Esophagus squamous epithelium (tissue), 5 donors: ENCODE data around the gene PXK. TPM values are rescaled to one million over a fixed set of nuclear protein-coding genes. Genes with fewer than 3 reads are reported as not detected.

ENCODE experiments used
- DNase-seq: peaks from one replicate; lab custom pipeline; 2025; lab: John Stamatoyannopoulos, UW
- H3K27ac ChIP-seq, 4 donors: fragments of 200-600 bp; sonication (generic); one replicate each; pipeline ENCODE4 v1.5.1; 2016 to 2019; ENCODE audit warnings: mild to moderate bottlenecking in 1 of 4
- H3K27me3 ChIP-seq, 4 donors: fragments of 200-600 bp; sonication (generic); 1 replicate in 3 of 4; 2 replicates in 1 of 4; pipeline versions ENCODE4 v1.5.1 to v1.6.0; 2017 to 2021; ENCODE audit warnings: antibody characterized with exemption in 1 of 4
- H3K36me3 ChIP-seq, 3 donors: fragments of 200-600 bp; sonication (generic); one replicate each; pipeline ENCODE4 v1.5.1; 2016 to 2019
- H3K4me1 ChIP-seq, 3 donors: fragments of 200-600 bp; sonication (generic); one replicate each; pipeline ENCODE4 v1.5.1; 2017 to 2019
- H3K4me3 ChIP-seq, 4 donors: fragments of 200-600 bp; sonication (generic); 1 replicate in 3 of 4; 2 replicates in 1 of 4; pipeline ENCODE4 v1.5.1; 2016 to 2019; ENCODE audit warnings: mild to moderate bottlenecking in 2 of 4, moderate library complexity in 1 of 4
- H3K9me3 ChIP-seq, 3 donors: fragments of 200-600 bp; sonication (generic); one replicate each; pipeline ENCODE4 v1.5.1; 2016 to 2019
- POLR2A ChIP-seq, 4 donors: fragments of 450-650 bp; IDR thresholded peaks; one replicate each; pipeline ENCODE4 v1.6.1; 2017; ENCODE audit warnings: antibody characterized with exemption in 4 of 4, mild to moderate bottlenecking in 4 of 4, moderate library complexity in 3 of 4
- WGBS, 2 donors: methylation state at CpG; one replicate each; pipeline ENCODE4 v1.1.5; 2018; 5-methylcytosine and 5-hydroxymethylcytosine counted together
- intact Hi-C: fragments of 100-400 bp; cut with DNase I; formaldehyde crosslinking; loops from one replicate; pipeline ENCODE4 v1.15.0; 2022
- total RNA-seq, 4 donors: library from RNA; depleted of rRNA; stranded (reverse); fragments of >200 nt; gene quantifications; one replicate each; pipeline ENCODE4 v1.1.0, GENCODE V29; 2016
- TF ChIP-seq, protein P1 (sequence below), 6 experiments: fragments of 450-650 bp in 4 of 6; fragments of 200-600 bp in 2 of 6; sonication (generic) in 2 of 6; IDR thresholded peaks; one replicate each; pipeline ENCODE4 v1.5.1; 2016 to 2019; ENCODE audit warnings: antibody characterized with exemption in 6 of 6, mild to moderate bottlenecking in 4 of 6, moderate library complexity in 4 of 6
- donor health status: DM: yes; HTN: yes; CAD: no.

PXK gene
- total RNA-seq, 4 donors from 2014 or later = 6.5 to 25.9 (median 12.2) TPM

DNA sequence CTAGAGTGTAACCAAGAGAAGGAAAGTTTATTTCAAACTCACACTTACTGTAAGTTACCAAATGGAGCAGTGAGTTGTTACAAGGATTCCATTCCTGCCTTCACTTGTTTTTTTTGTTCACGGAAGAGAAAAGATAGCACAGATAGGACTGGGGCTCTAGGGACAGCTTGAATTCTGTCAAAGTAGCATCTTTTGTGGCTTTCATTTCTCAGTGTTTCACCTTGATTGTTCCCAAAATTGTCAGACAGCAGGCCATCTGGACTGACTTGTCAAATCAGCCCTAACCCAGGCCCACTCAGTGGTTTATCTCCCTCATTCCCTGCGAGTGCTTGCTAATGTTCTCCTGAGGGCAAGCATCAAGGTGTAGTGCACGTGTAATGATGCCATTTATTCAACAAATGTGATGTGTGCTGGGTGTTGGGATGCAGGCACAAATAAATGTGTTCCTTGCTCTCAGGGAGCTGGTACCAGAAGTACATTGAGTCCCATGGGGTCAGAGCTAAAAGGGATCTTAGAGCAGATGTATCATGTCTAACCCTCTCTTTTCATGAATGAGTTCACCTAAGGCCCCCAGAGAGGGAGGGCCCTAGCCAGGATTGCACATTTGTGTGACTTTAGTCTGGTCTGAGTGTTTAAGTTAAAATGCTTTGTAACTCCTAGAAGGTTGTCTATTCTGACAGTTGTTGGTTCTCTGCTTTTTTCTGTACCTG, 51.8 kb downstream of the PXK start:
- Histone ChIP-seq H3K4me3 (no peak overlapping the region), H3K9me3 (no peaks in the 10 kb centered on the region), H3K36me3 (peaks cover 0 to 15% (median 0%) of the 10 kb centered on the region in 3 donors), H3K27me3 (no peaks in the 10 kb centered on the region), H3K27ac (peak overlapping the region in 1 of 4 donors; percentile 15), H3K4me1 (peaks cover 6 to 44% (median 18%) of the 10 kb centered on the region in 3 donors)
- 74 to 85% methylated on average over 3 of the region's 3 CpGs for WGBS, 2 donors
- intact Hi-C loops = no loop called here
- no peak for DNase-seq
- TF ChIP-seq, protein P1, sequence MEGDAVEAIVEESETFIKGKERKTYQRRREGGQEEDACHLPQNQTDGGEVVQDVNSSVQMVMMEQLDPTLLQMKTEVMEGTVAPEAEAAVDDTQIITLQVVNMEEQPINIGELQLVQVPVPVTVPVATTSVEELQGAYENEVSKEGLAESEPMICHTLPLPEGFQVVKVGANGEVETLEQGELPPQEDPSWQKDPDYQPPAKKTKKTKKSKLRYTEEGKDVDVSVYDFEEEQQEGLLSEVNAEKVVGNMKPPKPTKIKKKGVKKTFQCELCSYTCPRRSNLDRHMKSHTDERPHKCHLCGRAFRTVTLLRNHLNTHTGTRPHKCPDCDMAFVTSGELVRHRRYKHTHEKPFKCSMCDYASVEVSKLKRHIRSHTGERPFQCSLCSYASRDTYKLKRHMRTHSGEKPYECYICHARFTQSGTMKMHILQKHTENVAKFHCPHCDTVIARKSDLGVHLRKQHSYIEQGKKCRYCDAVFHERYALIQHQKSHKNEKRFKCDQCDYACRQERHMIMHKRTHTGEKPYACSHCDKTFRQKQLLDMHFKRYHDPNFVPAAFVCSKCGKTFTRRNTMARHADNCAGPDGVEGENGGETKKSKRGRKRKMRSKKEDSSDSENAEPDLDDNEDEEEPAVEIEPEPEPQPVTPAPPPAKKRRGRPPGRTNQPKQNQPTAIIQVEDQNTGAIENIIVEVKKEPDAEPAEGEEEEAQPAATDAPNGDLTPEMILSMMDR (IDR thresholded peaks at IDR 0.05) = no peak
- no peak for TF ChIP-seq POLR2A (IDR thresholded peaks at IDR 0.05)

DNA sequence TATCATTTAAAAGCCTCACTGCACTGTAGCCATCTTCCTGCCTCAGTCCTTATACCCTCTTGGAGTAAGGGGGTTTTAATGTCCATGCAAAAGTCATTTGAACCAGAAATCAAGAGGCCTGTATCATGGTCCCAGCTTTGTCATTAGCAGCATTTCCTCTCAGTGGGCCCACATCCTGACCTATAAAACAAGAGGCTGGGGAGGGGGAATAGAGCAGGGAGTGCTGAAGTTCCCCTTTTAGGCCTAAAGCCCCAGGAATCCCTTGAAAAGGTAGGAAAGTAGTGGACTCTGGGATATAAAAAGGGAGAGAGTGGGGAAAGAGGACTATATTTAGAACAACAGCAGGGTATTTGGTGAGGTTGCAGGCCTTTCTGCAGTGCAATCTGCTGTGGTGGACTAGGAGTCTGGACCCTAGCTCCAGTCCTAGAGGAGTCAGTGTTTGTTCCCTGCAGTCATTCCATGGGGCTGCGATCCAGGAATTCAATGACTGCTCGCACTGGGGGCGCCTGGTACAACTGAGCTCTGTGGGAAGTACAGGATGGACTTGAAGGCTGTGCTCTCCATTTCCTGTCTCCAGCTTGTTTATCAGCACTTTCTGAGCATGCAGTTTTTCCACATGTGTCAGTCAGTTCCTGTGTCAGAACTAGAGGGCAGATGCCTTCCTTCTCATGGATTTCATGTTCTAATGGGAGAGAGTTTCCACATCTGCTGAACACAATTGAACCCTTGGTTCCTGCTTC, 54.1 kb downstream of the PXK start:
- Histone ChIP-seq H3K4me1 (peaks cover 6 to 53% (median 18%) of the 10 kb centered on the region in 3 donors), H3K27me3 (no peaks in the 10 kb centered on the region), H3K9me3 (no peaks in the 10 kb centered on the region), H3K27ac (peak overlapping the region; percentile 24 to 80 (median 70)), H3K36me3 (peaks cover 0 to 16% (median 0%) of the 10 kb centered on the region in 3 donors), H3K4me3 (no peak overlapping the region)
- intact Hi-C loops = no loop called here
- TF ChIP-seq, protein P1 (IDR thresholded peaks at IDR 0.05) = no peak
- TF ChIP-seq POLR2A (IDR thresholded peaks at IDR 0.05) = no peak
- no peak for DNase-seq
- 51 to 80% methylated on average over 3 of the region's 3 CpGs for WGBS, 2 donors

DNA sequence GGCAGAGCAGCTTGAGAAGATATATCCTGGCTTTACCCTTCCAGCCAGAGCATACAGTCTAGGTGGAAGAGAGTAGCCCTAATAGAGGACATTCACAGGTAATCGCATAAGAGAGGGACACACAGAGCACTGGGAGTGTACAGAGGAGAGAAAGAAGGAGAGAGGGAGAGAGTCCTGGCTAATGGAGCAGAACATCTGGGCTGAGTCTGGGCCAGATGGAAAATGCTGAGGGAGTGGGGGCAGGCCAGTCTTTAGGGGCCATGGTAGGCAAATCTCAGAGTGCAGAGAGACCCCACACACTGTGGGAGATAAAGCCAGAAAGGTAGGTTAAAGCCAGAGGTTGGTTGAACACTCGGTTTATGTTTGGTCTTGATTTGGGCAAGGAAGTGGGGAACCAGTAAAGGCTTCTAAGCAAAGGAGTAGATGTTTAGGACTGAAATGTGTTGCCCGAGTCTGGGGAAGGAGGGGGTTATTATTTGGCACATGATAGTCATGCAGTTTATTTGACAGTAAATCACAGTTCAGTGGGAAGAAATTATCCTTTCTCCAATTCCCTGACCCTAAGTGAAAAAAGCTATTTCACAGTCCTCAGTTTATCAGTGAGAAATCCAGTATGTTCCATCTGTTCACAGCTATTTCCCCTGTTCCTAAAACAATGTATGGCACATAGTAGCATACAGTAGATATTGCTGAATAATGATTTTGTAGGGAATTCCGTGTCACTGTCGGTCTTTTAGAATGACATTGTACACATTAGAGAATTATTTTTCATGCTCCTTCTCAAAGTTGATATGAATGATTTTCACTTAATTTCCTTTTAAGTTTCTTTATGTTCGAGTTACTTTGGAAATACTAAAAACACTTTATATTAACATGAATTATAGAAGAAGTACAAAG, 55.2 kb downstream of the PXK start:
- Histone ChIP-seq H3K27ac (peak overlapping the region; percentile 18 to 80 (median 70)), H3K36me3 (peaks cover 0 to 23% (median 0%) of the 10 kb centered on the region in 3 donors), H3K9me3 (no peaks in the 10 kb centered on the region), H3K4me3 (no peak overlapping the region), H3K4me1 (peaks cover 6 to 62% (median 18%) of the 10 kb centered on the region in 3 donors), H3K27me3 (no peaks in the 10 kb centered on the region)
- intact Hi-C loops = no loop called here
- no peak for TF ChIP-seq POLR2A (IDR thresholded peaks at IDR 0.05)
- TF ChIP-seq, protein P1 (IDR thresholded peaks at IDR 0.05) = no peak
- WGBS, 2 donors = 64 to 74% methylated on average over 6 of the region's 6 CpGs
- DNase-seq = no peak

DNA sequence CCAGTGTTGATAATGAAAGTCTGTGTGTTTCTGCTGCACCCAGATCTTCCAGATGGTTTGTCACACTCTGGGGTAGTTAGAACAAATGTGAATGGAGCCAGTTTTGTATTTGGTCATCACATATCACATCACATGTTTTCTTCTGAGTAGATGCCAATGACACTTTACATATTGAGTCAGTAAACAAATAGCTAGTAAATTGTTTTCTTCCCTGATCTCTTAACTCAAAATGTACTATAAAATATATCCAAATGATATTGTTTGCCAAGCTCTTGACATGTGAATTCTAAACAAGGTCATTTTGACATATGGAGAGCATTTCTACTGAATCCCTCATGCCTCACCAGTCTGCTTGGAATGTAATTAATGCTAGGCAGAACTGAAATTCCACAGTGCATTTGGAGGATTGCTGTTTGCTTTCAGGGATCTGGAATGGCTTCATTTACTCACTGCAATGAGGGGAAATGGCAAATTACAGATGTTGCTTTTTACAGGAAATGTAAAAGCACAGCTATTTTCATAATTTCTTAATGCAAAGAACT, 55.9 kb downstream of the PXK start:
- no peaks in the 10 kb centered on the region for H3K9me3 ChIP-seq
- H3K4me3 ChIP-seq = no peak overlapping the region
- TF ChIP-seq, protein P1 (IDR thresholded peaks at IDR 0.05) = no peak
- TF ChIP-seq POLR2A (IDR thresholded peaks at IDR 0.05) = no peak
- no peak for DNase-seq
- H3K27me3 ChIP-seq = no peaks in the 10 kb centered on the region
- peaks cover 6 to 56% (median 18%) of the 10 kb centered on the region in 3 donors for H3K4me1 ChIP-seq
- intact Hi-C loops = no loop called here
- peaks cover 0 to 24% (median 0%) of the 10 kb centered on the region in 3 donors for H3K36me3 ChIP-seq
- H3K27ac ChIP-seq = peak overlapping the region in 3 of 4 donors; percentile 68 to 80 (median 72)
